Mesenchymal stem cell (in vitro differentiated cells and primary cell): Measurements from ENCODE around the gene AKR1E2.

Source experiments
- DNase-seq: peaks from one replicate; pipeline ENCODE4 v3.0.0-alpha.2; 2013
- H2AFZ ChIP-seq: one replicate; pipeline ENCODE4 v1.6.1; 2013; ENCODE audit warnings: low read depth, mild to moderate bottlenecking, control low read depth, inconsistent platforms, low read length, moderate library complexity
- H2AK5ac ChIP-seq: 2 replicates; pipeline ENCODE4 v1.6.1; 2013; ENCODE audit warnings: low read length, moderate library complexity, mild to moderate bottlenecking, inconsistent platforms; ENCODE audit not compliant: severe bottlenecking
- H2BK120ac ChIP-seq: one replicate; pipeline ENCODE4 v1.6.1; 2013; ENCODE audit warnings: low read depth, mild to moderate bottlenecking, inconsistent platforms, low read length, moderate library complexity
- H2BK12ac ChIP-seq, 2 experiments: one replicate each; pipeline ENCODE4 v1.6.1; 2013; ENCODE audit warnings: inconsistent platforms in 2 of 2, low read length in 2 of 2, mild to moderate bottlenecking in 2 of 2, moderate library complexity in 2 of 2, control low read depth in 1 of 2
- H2BK15ac ChIP-seq: one replicate; pipeline ENCODE4 v1.6.1; 2013; ENCODE audit warnings: mild to moderate bottlenecking, low read depth, inconsistent platforms; ENCODE audit not compliant: poor library complexity, severe bottlenecking
- H2BK5ac ChIP-seq: 2 replicates; pipeline ENCODE4 v1.6.1; 2013; ENCODE audit warnings: low read depth, mild to moderate bottlenecking, low read length, control low read depth, inconsistent platforms; ENCODE audit not compliant: poor library complexity, severe bottlenecking
- H3K14ac ChIP-seq, 2 experiments: one replicate each; pipeline ENCODE4 v1.6.1; 2013; ENCODE audit warnings: inconsistent platforms in 2 of 2, low read length in 2 of 2, control low read depth in 1 of 2, mild to moderate bottlenecking in 1 of 2, moderate library complexity in 1 of 2
- H3K18ac ChIP-seq, 2 experiments: one replicate each; pipeline ENCODE4 v1.6.1; 2013; ENCODE audit warnings: inconsistent platforms in 2 of 2, low read length in 2 of 2, control low read depth in 1 of 2, low read depth in 1 of 2, mild to moderate bottlenecking in 1 of 2
- H3K23ac ChIP-seq, 2 experiments: one replicate each; pipeline ENCODE4 v1.6.1; 2013; ENCODE audit warnings: inconsistent platforms in 2 of 2, low read length in 2 of 2, mild to moderate bottlenecking in 2 of 2, moderate library complexity in 2 of 2, control low read depth in 1 of 2
- H3K27ac ChIP-seq: 2 replicates; pipeline ENCODE4 v1.5.1; 2013; ENCODE audit warnings: mild to moderate bottlenecking, moderate library complexity, low read length, control low read depth, inconsistent platforms; ENCODE audit not compliant: poor library complexity, severe bottlenecking
- H3K27me3 ChIP-seq, 2 experiments: 2 replicates each; pipeline versions ENCODE4 v1.6.1 to v1.7.0; 2013; ENCODE audit warnings: low read length in 2 of 2, mild to moderate bottlenecking in 2 of 2, moderate library complexity in 2 of 2, control low read depth in 1 of 2, inconsistent platforms in 1 of 2; ENCODE audit not compliant: control insufficient read depth in 1 of 2, insufficient read depth in 1 of 2
- H3K36me3 ChIP-seq, 2 experiments: 2 replicates each; pipeline versions ENCODE4 v1.6.1 to v1.7.0; 2013; ENCODE audit warnings: low read length in 2 of 2, control low read depth in 1 of 2, inconsistent platforms in 1 of 2, low read depth in 1 of 2, mild to moderate bottlenecking in 1 of 2; ENCODE audit not compliant: insufficient read depth in 2 of 2, control insufficient read depth in 1 of 2
- H3K4ac ChIP-seq, 2 experiments: one replicate each; pipeline ENCODE4 v1.6.1; 2013; ENCODE audit warnings: inconsistent platforms in 2 of 2, low read length in 2 of 2, mild to moderate bottlenecking in 2 of 2, moderate library complexity in 2 of 2, control low read depth in 1 of 2, low read depth in 1 of 2
- H3K4me1 ChIP-seq: 2 replicates; pipeline ENCODE4 v1.6.1; 2013; ENCODE audit warnings: low read depth, low read length, control low read depth; ENCODE audit not compliant: control insufficient read depth, insufficient read depth
- H3K4me2 ChIP-seq: 2 replicates; pipeline ENCODE4 v1.6.1; 2013; ENCODE audit warnings: low read length, mild to moderate bottlenecking, inconsistent platforms; ENCODE audit not compliant: poor library complexity, severe bottlenecking
- H3K4me3 ChIP-seq, 2 experiments: 2 replicates each; pipeline versions ENCODE4 v1.5.1 to v1.7.0; 2013; ENCODE audit warnings: low read length in 2 of 2, mild to moderate bottlenecking in 2 of 2, control low read depth in 1 of 2, low read depth in 1 of 2; ENCODE audit not compliant: insufficient read depth in 1 of 2
- H3K79me1 ChIP-seq: replicated peaks from 2 replicates; pipeline ENCODE4 v1.6.1; 2013; ENCODE audit warnings: mild to moderate bottlenecking, control low read depth, low read length, inconsistent platforms; ENCODE audit not compliant: poor library complexity, severe bottlenecking
- H3K9ac ChIP-seq: 2 replicates; pipeline ENCODE4 v1.7.0; 2013; ENCODE audit warnings: mild to moderate bottlenecking, low read length, moderate library complexity
- H3K9me3 ChIP-seq: 2 replicates; pipeline ENCODE4 v1.7.0; 2013; ENCODE audit warnings: mild to moderate bottlenecking, low read length; ENCODE audit not compliant: control insufficient read depth
- H4K8ac ChIP-seq: one replicate; pipeline ENCODE4 v1.6.1; 2013; ENCODE audit warnings: inconsistent platforms, mild to moderate bottlenecking, low read length, moderate library complexity
- H4K91ac ChIP-seq: one replicate; pipeline ENCODE4 v1.6.1; 2013; ENCODE audit warnings: mild to moderate bottlenecking, low read length, inconsistent platforms
- WGBS: methylation state at CpG from one replicate; pipeline ENCODE4 v1.1.7; 2013; ENCODE audit warnings: mixed read lengths; 5-methylcytosine and 5-hydroxymethylcytosine counted together

The AKR1E2 gene

DNA sequence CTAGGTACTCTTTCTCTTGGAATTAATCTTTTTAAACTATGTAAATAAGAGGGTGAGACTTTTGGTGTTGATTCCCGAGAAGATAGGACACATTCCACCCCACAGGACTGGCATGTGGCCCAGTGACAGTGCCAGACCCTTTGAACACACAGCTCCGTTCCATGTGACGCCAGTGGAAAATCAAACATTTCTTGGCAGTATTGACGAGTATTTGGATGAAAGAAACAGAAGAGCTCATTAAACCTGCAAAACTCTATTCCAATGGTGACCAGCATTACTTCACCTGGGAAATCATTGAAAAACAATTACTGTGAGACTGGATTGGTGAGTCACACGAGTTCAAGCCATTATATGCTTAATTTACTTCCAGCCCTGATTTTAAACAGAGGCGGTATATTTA lies 25.8 kb downstream of the AKR1E2 start:
- H3K4me1 ChIP-seq: peaks cover 6% of the 10 kb centered on the region
- H3K9ac ChIP-seq: peak overlapping the region; percentile 57
- H3K14ac ChIP-seq: no peak overlapping the region
- no peaks in the 10 kb centered on the region for H3K9me3 ChIP-seq
- H2BK120ac ChIP-seq: no peak overlapping the region
- H2BK15ac ChIP-seq: no peak overlapping the region
- no peak overlapping the region for H2AK5ac ChIP-seq
- H3K4me3 ChIP-seq: peak overlapping the region in 1 of 2 experiments; percentile 6
- H3K36me3 ChIP-seq: no peaks in the 10 kb centered on the region
- no peak for DNase-seq
- H3K79me1 ChIP-seq: no peaks in the 10 kb centered on the region
- no peaks in the 10 kb centered on the region for H3K27me3 ChIP-seq
- no peak overlapping the region for H3K23ac ChIP-seq
- H4K8ac ChIP-seq: no peak overlapping the region
- H4K91ac ChIP-seq: no peak overlapping the region
- no peak overlapping the region for H2AFZ ChIP-seq
- H2BK12ac ChIP-seq: no peak overlapping the region
- no peak overlapping the region for H3K27ac ChIP-seq
- WGBS: 92% methylated on average over 6 of the region's 6 CpGs
- no peak overlapping the region for H3K4me2 ChIP-seq
- no peak overlapping the region for H3K18ac ChIP-seq
- no peak overlapping the region for H3K4ac ChIP-seq
- no peak overlapping the region for H2BK5ac ChIP-seq

DNA sequence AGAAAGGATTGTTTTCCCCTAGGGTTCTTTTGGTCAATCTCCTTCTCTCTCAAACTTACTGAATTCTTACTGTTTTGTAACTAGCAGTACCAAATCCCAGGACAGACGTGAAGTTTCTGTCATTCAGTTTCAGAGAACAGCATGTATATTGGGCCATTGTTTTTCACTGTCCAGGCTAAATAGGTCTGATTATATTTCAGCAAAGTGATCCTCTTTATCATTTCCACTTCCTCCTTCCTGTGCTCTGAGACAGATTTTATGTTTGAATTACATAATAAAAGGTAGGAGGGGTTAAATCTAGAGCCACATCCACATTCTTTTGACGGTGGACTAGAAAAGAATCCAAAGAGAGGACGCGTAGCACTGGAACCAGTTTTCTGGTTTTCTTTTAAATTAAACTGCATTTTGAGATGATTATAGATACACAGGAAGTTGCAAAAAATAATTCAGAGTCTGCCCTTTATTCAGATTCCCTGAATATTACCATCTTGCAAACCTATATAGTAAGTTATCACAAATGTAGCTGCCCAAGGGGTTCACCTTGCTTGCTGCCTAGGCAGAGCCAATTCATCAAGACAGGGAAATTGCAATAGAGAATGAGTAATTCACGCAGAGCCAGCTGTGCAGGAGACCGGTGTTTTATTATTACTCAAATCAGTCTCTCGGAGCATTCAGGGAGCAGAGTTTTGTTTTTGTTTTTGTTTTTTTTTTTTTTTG lies 40.1 kb downstream of the AKR1E2 start:
- Histone ChIP-seq H3K27ac (no peak overlapping the region), H2BK15ac (no peak overlapping the region), H3K23ac (no peak overlapping the region), H2BK120ac (no peak overlapping the region), H2AK5ac (no peak overlapping the region), H4K91ac (no peak overlapping the region), H3K36me3 (no peaks in the 10 kb centered on the region), H3K9me3 (no peaks in the 10 kb centered on the region), H2BK12ac (no peak overlapping the region), H3K4me2 (no peak overlapping the region), H3K4me1 (no peaks in the 10 kb centered on the region), H3K4ac (no peak overlapping the region), H2BK5ac (no peak overlapping the region), H2AFZ (no peak overlapping the region), H3K18ac (no peak overlapping the region), H3K4me3 (peak overlapping the region in 1 of 2 experiments; percentile 23), H3K27me3 (no peaks in the 10 kb centered on the region), H3K14ac (no peak overlapping the region), H3K79me1 (no peaks in the 10 kb centered on the region), H4K8ac (no peak overlapping the region), H3K9ac (peak overlapping the region; percentile 42)
- 78% methylated on average over 7 of the region's 7 CpGs for WGBS
- DNase-seq: no peak

DNA sequence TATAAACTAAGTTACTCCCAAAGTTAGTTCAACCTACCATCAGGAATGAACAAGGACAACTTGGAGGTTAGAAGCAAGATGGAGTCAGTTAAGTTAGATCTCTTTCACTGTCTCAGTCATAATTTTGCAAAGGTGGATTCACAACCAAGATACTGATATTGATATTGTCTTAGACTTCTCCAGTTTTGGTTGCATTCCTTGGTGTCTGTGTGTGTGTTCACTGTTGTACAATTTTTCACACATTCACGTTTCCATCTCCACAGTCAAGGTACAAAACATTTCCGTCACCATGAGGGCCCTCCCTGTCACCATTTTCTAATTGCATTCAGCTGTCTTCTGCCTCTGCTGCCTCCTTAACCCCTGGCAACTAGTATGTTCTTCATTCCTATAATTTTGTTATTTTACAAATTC lies 41.1 kb downstream of the AKR1E2 start:
- H3K27ac ChIP-seq: no peak overlapping the region
- 88% methylated on average over 2 of the region's 2 CpGs for WGBS
- no peak overlapping the region for H2BK12ac ChIP-seq
- no peak for DNase-seq
- H2BK120ac ChIP-seq: no peak overlapping the region
- no peak overlapping the region for H4K91ac ChIP-seq
- H3K27me3 ChIP-seq: no peaks in the 10 kb centered on the region
- H3K14ac ChIP-seq: no peak overlapping the region
- H3K79me1 ChIP-seq: no peaks in the 10 kb centered on the region
- no peaks in the 10 kb centered on the region for H3K9me3 ChIP-seq
- peak overlapping the region; percentile 63 for H3K9ac ChIP-seq
- H3K4ac ChIP-seq: no peak overlapping the region
- no peak overlapping the region for H2AFZ ChIP-seq
- no peak overlapping the region for H3K4me2 ChIP-seq
- H4K8ac ChIP-seq: no peak overlapping the region
- no peaks in the 10 kb centered on the region for H3K4me1 ChIP-seq
- H3K4me3 ChIP-seq: peak overlapping the region in 1 of 2 experiments; percentile 64
- no peak overlapping the region for H3K18ac ChIP-seq
- no peak overlapping the region for H2AK5ac ChIP-seq
- no peak overlapping the region for H2BK15ac ChIP-seq
- no peaks in the 10 kb centered on the region for H3K36me3 ChIP-seq
- H3K23ac ChIP-seq: no peak overlapping the region
- H2BK5ac ChIP-seq: no peak overlapping the region

DNA sequence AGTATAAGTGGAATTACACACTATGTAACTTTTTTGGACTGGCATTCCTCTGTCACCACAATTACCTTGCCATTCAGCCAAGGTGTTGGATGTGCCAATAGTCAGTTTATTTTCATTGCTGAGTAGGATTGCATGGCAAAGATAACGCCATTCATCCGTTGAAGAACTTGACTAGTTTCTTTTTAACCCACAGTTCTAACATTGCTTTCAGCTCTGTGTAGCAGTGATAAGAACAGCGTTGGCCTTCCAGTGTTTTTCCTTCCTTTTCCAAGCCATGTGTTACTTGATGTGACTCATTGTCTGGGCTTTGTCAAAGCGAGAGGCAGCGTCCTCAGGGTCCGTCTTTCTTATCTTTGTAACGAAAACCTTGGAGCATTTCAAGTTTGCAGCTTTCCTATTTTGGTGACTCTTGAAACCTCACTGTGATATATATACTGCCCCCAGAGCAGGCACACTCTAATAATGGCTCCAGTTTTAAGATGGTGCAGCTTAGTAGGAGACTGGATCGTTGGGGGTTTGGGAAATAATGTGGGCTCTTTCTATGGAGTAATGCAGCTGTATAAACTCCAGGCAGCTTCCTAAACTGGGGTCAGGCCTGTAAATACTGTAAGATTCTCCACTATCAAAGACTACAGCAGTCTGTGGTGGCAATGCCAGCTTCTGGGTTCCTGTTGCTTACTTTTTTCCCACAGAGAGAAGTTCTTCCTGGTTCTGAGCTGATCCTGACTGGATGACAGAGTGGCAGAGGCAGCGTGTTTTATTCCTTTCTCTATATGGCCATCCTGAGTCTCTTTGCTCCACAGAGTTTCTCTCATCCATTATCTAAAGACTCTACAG lies 41.7 kb downstream of the AKR1E2 start:
- no peaks in the 10 kb centered on the region for H3K4me1 ChIP-seq

More for the DNA sequence above, 41.7 kb downstream of the AKR1E2 start:
- H3K18ac ChIP-seq: peak overlapping the region in 1 of 2 experiments; percentile 45
- H3K4me2 ChIP-seq: no peak overlapping the region
- H4K91ac ChIP-seq: no peak overlapping the region
- H3K23ac ChIP-seq: no peak overlapping the region
- H3K9ac ChIP-seq: peak overlapping the region; percentile 63
- no peaks in the 10 kb centered on the region for H3K36me3 ChIP-seq
- no peak overlapping the region for H3K14ac ChIP-seq
- peak overlapping the region; percentile 23 for H2BK15ac ChIP-seq
- WGBS: 24% methylated on average over 8 of the region's 9 CpGs
- no peak overlapping the region for H2BK12ac ChIP-seq
- H2BK120ac ChIP-seq: peak overlapping the region; percentile 19
- H3K27me3 ChIP-seq: no peaks in the 10 kb centered on the region
- H2AFZ ChIP-seq: no peak overlapping the region
- peak overlapping the region in 1 of 2 experiments; percentile 64 for H3K4me3 ChIP-seq
- H2AK5ac ChIP-seq: no peak overlapping the region
- no peak overlapping the region for H3K27ac ChIP-seq
- H4K8ac ChIP-seq: peak overlapping the region; percentile 37
- no peaks in the 10 kb centered on the region for H3K9me3 ChIP-seq
- peak; percentile 88 for DNase-seq
- H2BK5ac ChIP-seq: no peak overlapping the region
- no peaks in the 10 kb centered on the region for H3K79me1 ChIP-seq
- no peak overlapping the region for H3K4ac ChIP-seq
